NCI-H1694 (cell line): ENCODE results near the gene NCOA5.
"Not testable (repeated sequence)": the region's sequence is repeated elsewhere in the genome, so short reads cannot be mapped to it uniquely, and the experiment has no call there.

Experiments
- DNase-seq: peaks from one replicate; lab custom pipeline; 2025; lab: John Stamatoyannopoulos, UW

The NCOA5 gene

DNA sequence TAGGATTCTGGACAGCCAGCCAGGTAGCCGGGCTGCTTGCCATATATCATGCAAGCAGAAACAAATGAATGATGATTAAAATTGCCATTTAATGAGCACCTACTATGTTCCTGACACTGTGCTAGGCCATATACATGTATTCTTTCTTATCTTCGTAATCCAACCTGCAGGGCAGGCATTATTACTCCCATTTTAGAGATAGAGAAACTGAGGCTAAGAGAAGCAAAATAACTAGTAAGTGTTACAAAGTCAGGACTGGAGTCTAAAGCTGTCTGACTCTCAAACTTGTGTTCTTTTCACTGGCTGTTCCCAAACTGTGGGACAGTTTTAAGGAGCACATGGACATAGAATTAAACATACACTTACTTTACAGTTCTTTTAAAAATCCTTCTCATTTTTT, 30.4 kb upstream of the NCOA5 start:
- DNase-seq, result no peak

DNA sequence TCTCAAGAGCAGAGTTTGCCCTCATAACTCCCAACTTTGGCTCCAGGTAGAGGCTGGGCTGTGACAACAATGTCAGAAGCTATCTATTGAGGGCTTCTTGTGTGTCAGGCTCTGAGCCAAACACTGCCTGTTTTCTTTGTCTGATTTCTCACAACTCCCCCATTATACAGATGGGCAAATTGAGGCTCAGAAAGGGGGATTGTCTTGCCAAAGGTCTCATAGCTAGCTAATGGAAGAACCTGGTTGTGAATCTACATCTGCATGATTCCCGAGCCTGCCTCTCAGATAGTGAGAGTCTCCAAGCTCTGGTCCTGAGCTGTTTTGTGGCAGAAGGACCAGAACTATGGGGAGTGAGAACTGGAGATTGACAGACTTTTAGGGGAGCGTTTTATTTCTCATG, 29.8 kb upstream of the NCOA5 start:
- no peak for DNase-seq

DNA sequence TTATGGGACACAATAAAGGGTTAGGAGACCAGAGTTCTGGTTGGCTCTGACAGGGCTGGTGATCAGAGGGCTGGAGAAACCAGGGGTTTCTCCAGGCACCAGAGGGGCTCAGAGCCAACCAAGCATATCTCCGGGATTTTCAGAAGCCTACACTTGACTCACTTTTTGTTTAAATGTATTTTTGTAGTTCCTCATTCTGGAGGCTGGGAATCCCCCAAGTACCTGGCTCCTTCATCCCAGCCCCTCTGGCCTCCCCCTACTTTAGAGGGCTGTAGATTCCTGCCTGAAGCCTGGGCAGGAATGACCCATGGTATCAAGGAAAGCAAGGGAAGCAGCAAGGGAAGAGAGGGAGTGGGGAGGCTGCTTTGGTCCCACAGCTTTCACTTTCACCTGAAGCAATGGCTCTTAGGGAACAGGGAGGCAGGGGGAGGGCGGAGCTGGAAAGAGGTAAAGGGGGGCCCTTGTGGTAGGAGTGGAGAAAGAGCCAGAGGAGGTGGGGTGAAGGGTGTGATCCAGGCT, 29.3 kb upstream of the NCOA5 start:
- DNase-seq, result no peak

DNA sequence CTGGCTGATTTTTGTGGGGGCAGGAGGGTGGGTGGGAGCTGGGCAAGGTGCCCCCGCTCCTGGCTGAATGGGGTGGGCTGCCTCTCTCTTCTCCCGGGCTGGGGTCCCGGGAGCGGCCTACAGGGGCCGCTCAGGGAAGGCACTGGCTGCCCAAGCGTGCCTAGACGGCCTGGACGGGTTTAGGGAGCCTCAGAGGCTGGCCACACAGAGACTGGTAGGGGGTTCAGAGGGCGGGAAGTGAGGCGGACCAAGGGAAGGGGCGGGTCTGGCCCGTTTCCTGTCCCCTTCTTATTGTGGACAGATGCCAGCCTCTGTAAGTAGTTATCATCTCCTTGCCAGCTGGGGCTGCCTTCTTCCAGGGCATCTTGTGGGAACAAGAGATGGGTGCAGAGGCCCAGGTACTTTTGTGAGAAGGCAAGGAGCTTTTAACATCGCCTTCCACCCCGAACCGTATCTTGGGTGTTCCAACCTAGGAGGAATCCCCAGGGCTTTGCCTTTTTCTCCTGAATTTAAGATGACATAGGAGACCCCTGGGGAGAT, 28.8 kb upstream of the NCOA5 start:
- DNase-seq, result no peak

DNA sequence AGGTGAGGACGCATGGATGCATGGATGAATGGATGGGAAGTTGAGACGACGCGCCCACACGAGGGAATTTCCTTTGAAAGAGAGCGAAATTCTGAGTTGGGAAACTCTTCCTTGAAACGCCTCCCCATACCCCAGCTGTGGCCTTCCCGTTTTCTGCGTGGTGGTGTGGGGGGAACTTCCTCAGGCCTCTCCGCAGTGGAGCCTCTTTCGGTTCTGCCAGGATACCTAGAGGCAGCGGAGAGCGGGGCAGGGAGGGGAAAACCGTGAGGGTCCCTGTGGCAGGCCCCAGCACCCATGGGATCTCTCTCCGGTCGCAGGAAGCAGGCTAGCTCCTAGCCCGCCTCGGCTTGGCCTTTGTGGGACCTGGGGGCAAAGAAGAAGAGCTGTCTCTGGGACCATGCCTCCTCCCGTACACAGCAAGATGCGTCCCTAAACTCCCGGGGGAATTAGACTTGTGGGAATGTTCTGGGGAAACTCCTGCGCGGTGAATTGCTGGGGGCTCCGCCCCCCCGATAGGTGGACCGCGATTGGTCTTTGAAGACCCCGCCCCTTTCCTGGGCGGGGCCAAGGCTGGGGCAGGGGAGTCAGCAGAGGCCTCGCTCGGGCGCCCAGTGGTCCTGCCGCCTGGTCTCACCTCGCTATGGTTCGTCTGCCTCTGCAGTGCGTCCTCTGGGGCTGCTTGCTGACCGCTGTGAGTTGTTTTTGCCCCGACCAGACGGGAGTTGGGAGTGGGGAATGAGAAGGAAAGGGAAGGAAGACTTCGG, 28.1 kb upstream of the NCOA5 start, which contains the start of gene CD40:
Gene CD40 (plus strand): TSS at position 611 of the 764 bp plus-strand sequence. CDS start 30 bp downstream, at position 641.
- no peak for DNase-seq

DNA sequence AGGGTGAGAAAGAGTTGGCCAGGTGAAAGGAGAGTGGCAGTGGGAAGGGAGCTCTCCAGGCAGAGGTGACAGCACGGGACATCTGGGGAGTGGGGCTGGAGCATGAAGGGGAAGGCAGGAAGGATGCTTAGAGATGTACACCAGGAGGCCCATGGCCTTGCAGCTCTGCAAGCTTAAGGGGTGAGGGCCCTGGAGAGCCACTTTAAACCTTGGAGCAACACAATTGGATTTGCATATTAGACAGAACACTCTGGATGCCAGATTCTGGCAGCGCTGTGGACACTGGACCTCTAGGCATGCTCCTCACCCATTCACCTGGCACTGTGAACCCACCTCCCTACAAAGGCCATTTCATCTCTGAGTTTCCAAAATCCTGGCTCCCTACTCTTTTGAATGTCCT, 24.7 kb upstream of the NCOA5 start:
- no peak for DNase-seq

DNA sequence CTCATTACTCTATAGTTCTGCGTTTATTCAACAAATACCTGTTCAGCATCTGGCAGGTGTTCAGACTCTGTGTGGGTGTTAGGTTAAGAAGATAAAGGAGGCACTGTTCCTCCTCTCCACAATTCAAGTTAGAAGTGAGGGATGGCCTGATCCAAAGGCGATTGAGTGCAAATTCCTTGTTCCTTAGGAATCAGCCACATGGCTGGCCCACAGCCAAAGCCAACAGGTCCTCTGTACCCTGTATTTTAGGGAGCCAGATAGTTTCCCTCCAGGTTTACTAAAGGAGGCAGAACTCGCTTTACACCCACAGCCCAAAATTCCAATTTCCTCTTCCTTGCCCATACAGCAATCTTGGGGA, 23.3 kb upstream of the NCOA5 start:
- no peak for DNase-seq

DNA sequence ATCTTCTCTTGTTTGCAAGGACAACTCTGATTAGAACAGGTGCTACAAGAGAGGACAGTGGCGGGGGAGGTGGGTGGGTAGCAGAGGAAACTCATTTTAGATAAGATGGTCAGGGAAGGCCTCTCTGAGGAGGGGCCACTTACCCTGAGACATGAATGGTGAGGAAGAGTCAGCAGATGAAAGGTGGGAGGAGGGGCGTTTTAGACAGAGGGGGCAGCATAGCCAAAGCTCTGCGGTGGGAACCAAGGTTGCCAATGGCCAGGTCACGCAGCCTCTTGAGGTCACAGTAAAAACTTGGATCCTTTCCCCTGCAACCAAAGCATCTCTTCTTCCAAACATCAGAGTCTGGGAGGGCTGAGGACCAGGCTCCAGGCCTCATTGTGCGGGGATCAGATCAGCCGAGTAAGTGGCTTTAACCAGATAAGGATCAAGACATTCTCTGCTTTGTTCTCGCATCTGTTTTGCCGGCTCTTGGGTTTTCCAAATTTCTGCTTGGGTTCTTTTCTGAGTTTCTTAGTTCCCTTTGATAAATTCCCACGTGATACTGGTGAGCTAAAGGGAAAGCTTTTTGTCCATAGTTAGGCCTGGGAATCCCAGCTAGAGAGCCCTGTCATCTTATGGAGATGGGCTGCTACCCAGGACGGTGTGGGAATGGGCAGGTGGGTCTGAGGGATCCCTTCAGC, 22.8 kb upstream of the NCOA5 start:
- DNase-seq, result no peak

DNA sequence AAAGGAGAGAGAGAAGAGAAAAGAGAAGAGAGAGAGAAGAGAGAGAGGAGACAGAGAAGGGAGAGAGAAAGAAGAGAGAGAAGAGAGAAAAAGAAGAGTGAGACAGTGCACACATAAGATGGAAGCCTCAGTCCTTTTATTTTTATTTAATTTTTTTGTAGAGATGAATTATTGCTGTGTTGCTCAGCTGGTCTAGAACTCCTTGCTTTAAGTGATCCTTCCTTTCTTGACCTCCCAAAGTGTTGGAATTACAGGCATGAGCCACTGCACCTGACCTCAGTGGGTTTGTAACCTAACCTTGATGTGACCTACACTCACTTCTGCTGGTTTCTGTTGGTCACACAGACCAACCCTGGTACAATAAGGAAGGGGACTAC, 22.1 kb upstream of the NCOA5 start:
- DNase-seq, result no peak

DNA sequence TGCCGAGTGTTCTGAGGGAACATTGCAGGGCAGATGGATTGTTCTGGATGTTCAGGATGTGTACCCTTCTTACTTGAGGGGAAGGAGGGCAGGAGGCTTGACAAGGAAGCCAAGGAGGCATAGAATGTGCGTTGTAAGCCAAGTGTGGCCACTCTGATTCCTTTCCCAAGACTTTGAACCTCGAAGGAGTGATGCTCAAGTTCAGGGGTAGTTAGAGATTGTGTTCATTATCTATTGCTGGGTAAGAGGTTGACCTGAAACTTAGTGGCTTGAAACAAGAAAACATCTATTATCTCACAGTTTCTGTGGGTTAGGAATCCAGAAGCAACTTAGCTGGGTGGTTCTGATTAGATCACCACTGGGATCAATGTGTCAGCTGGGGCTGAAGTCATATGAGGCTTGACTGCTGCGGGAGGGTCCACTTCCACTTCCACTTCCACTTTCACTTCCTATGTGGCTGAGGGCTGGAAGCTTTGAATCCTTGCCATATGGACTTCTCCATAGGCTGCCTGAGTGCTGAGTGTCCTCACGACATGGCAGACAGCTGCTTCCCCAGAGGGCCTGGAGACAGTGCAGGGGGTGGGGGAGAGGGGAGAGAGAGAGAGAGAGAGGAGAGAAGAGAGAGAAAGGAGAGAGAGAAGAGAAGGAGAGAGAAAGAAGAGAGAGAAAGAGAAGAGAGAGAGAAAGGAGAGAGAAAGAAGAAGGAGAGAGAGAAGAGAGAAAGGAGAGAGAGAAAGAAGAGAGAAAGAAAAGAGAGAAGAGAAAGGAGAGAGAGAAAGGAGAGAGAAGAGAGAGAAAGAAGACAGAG, 21.5 kb upstream of the NCOA5 start:
- no peak for DNase-seq

DNA sequence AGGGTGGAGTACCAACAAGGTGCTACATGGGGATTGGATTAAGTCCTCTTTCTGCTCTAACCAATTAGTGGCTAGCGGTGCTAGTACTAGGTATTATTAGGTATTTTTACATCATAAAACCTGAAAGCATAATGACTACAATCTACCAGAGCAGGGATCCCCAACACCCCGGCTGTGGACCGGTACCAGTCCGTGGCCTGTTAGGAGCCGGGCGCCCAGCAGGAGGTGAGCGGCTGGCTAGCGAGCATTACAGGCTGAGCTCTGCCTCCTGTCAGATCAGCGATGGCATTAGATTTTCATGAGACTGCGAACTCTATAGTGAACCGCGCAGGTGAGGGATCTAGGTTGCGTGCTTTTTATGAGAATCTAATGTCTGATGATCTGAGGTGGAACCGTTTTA, 19.2 kb upstream of the NCOA5 start:
- DNase-seq, result no peak

DNA sequence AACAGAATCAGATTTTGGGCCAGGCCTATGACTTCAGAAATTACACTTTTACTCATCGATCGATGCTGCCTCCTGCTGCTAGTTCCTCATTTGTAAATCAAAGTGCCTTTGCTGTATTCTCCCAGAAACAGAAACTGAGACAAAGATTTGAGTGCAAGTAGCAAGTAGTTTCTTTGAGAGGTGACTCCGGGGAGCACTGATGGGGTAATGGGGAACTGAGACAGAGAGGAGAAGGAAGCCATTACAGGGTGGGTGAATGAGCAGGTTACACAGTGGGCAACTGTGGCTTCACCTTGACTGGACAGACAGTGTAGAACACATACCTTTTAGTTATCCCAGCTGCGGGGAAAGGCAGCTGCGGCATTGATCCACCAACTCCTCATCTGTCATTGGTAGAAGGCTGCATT, 18.7 kb upstream of the NCOA5 start:
- no peak for DNase-seq

DNA sequence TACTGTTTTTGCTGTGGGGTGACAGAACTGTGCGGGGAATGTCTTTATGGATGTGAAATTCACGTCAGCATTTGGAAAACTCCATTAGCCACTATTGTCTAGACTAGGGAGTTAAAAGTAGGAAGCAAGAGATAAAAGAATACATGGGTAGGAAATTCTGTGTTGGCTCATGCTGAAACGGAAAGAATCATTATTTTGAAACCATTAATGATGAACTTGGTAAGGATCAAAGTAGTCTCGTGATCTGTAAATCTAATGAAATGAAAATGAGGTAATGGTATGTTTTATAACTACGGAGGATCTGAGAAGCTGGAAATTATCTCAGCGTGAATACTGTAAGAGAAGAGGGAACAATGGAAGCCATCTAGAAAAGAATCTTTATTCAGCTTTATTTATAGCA, 17.3 kb upstream of the NCOA5 start:
- no peak for DNase-seq

DNA sequence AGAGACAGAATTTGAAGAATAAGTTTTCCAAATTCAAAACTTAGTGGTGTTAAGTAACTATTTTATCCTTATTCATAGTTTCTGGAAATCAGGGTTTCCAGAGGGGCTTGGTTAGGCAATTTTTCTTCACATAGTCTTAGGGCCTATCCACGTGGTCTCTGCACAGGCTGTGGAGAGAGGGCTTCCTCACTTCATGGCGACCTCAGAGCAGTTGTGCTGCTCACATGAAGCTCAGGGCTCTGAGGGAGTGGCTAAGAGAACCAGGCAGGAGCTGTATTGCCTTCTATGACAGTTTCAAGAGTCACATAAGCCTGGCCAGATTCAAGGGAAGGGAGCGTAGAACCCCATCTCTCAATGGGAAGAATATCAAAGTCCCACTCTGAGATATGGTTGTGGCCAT, 14.5 kb upstream of the NCOA5 start:
- DNase-seq, result no peak

DNA sequence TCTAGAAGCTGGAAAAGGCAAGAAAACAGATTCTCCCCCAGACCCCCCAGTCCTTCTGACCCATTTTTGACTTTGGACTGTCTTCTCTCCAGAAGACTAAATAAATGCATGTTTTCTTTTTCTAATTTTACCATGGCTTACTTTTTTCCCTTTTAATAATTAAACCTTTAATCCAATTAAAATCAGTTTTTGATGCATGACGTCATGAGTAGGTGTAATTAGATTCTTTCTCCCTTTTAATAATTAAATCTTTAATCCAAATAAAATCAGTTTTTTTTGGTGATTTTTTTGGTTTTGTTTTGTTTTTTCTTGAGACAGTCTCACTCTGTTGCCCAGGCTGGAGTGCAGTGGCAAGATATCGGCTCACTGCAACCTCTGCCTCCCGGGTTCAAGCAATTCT, 13.2 kb upstream of the NCOA5 start:
- no peak for DNase-seq

DNA sequence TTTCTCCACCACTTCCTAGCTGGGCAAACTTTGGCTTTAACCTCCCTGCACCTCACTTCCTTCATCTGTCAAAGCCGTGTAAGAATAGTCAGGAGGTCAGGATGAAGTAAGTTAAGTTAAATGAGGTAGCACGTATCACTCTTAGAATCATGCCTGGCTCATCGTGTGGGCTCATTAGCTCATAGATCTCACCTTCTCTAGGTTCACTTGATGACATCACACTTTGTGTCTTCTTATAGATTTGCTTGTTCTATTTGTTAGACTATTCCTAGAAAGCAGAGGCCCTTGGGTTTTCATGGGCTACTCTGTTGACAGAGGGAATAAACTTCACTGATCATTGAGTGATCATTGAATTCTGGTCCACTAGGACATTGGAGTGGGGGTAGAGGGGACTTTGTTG, 12.2 kb upstream of the NCOA5 start:
- no peak for DNase-seq

DNA sequence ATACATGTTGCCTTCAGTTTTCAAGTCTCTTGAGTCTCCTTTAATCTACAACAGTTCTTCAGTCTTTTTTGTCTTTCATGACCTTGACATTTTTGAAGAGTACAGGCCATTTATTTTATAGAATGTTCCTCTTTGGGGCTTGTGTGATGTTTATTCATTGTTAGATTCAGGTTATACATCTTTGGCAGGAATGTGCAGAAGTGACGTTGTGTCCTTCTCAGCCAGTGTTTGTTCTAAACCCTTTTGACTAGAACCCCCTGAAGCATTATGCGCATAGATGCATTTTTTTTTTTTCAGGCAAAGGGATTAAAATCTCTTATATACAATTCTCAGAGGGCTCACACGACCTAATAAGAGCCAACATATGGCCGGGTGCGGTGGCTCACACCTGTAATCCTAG, 11.2 kb upstream of the NCOA5 start:
- no peak for DNase-seq

DNA sequence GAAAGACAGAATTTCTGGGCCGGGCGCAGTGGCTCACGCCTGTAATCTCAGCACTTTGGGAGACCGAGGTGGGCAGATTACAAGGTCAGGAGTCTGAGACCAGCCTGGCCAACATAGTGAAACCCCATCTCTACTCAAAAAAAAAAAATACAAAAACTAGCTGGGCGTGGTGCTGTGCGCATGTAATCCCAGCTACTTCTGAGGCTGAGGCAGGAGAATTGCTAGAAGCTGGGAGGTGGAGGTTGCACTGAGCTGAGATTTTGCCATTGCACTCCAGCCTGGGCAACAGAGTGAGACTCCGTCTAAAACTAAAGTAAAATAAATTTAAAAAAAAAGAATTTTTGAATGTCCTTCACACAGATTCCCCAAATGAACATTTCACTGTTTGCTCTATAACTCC, 10.7 kb upstream of the NCOA5 start:
- not testable (repeated sequence) for DNase-seq

DNA sequence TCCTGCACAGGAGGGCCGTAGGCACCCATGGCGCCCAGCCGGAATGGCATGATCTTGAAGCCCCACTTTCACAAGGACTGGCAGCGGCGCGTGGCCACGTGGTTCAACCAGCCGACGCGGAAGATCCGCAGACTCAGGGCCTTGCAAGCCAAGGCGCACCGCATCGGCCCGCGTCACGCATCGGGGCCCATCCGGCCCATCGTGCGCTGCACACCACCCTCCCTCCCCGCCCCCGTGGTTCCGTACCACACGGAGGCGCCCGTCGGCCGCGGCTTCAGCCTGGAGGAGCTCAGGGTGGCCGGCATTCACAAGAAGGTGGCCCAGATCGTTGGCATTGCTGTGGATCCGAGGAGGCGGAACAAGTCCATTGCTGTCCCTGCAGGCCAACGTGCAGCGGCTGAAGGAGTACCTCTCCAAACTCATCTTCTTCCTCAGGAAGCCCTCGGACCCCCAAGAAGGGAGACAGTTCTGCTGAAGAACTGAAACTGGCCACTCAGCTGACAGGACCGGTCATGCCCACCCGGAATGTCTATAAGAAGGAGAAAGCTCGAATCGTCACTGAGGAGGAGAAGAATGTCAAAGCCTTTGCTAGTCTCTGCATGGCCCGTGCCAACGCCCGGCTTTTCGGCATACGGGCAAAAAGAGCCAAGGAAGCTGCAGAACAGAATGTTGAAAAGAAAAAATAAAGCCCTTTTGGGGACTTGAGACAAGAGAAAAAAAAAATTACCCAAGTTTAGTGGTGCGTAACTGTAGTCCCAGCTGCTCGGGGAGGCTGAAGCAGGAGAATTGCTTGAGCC, 9.9 kb upstream of the NCOA5 start:
- DNase-seq, result no peak

DNA sequence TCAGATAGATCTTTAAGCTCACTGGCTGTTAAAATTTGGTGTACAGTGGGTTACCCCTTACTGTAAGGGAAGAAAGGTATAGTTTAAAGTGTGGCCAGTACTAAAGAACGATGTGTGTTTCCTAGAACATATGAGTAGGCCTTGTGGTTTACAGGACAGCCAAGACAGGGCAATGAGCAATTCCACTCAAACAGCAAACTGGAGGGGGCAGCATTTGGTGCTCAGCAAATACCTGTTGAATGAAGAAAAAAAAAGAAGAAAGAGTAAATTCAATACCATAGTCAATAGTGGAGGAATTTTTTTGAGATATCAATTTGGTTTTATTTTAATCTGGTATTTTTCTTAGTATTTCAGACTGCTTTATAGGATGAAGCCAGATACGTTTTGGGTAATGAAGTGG, 3.8 kb upstream of the NCOA5 start:
- no peak for DNase-seq

DNA sequence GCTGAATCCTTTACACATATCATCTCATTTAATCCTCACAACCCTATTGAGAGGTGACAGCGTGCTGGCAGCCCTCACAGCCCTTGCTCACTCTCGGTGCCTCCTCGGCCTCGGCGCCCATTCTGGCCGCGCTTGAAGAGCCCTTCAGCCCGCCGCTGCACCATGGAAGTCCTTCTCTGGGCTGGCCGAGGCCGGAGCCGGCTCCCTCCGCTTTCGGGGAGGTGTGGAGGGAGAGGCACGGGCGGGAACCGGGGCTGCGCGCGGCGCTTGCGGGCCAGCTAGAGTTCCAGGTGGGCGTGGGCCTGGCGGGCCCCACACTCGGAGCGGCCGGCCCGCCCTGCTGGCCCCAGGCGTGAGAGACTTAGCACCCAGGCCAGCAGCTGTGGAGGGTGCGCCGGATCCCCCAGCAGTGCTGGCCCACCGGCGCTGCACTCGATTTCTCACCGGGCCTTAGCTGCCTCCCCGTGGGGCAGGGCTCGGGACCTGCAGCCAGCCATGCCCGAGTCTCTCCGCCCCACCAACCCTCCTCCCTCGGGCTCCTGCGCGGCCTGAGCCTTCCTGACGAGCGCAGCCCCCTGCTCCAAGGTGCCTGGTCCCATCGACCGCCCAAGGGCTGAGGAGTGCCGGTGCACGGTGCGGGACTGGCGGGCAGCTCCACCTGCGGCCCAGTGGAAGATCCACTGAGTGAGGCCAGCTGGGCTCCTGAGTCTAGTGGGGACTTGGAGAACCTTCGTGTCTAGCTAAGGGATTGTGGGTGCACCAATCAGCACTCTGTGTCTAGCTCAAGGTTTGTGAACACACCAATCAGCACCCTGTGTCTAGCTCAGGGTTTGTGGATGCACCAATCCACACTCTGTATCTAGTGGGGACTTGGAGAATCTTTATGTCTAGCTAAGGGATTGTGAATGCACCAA, 2.1 kb upstream of the NCOA5 start:
- not testable (repeated sequence) for DNase-seq
